NCI-H1105 treated with DMSO at 0.1 percent for 48 hours (cell line): ENCODE measurements around the gene MOB1B.

Experiments used
- DNase-seq: peaks from one replicate; lab custom pipeline; 2025; lab: John Stamatoyannopoulos, UW

Gene MOB1B

GRCh38 chr4:70914631-70915030 is 12.5 kb downstream of the MOB1B start:
- DNase-seq, result no peak

- no peak for DNase-seq
Observed at GRCh38 chr4:70915036-70915815, 13.1 kb downstream of the MOB1B start.

- DNase-seq, result no peak
Observed at GRCh38 chr4:70915874-70916559, 13.8 kb downstream of the MOB1B start.

GRCh38 chr4:70920592-70920991 is 18.4 kb downstream of the MOB1B start:
- no peak for DNase-seq

- no peak for DNase-seq
Observed at GRCh38 chr4:70925418-70925817, 23.2 kb downstream of the MOB1B start.

- no peak for DNase-seq
Observed at GRCh38 chr4:70925899-70926635, 23.9 kb downstream of the MOB1B start.

- no peak for DNase-seq
Observed at GRCh38 chr4:70927502-70928137, 25.5 kb downstream of the MOB1B start.

- no peak for DNase-seq
Observed at GRCh38 chr4:70930530-70931256, 28.5 kb downstream of the MOB1B start.

GRCh38 chr4:70931347-70931746 is 29.2 kb downstream of the MOB1B start:
- DNase-seq, result no peak

GRCh38 chr4:70932984-70933383 is 30.8 kb downstream of the MOB1B start:
- no peak for DNase-seq

GRCh38 chr4:70935038-70935695 is 33.0 kb downstream of the MOB1B start:
- no peak for DNase-seq

GRCh38 chr4:70936200-70936787 is 34.1 kb downstream of the MOB1B start:
- no peak for DNase-seq

GRCh38 chr4:70938086-70938485 is 35.9 kb downstream of the MOB1B start:
- DNase-seq, result no peak

GRCh38 chr4:70940134-70940533 is 38.0 kb downstream of the MOB1B start:
- DNase-seq, result no peak

- DNase-seq, result no peak
Observed at GRCh38 chr4:70943114-70943513, 40.9 kb downstream of the MOB1B start.

GRCh38 chr4:70945046-70945445 is 42.9 kb downstream of the MOB1B start:
- DNase-seq, result no peak

- no peak for DNase-seq
Observed at GRCh38 chr4:70945452-70946055, 43.4 kb downstream of the MOB1B start.

GRCh38 chr4:70946939-70947338 is 44.8 kb downstream of the MOB1B start:
- no peak for DNase-seq

GRCh38 chr4:70948665-70949260 is 46.6 kb downstream of the MOB1B start:
- DNase-seq, result no peak

GRCh38 chr4:70954032-70954431 is 51.9 kb downstream of the MOB1B start:
- no peak for DNase-seq
